GM10847 (cell line): Measurements from ENCODE around the gene MRPL18.

Source experiments
- POLR2A ChIP-seq: IDR thresholded peaks from 2 replicates; pipeline ENCODE4 v1.6.1; 2011; ENCODE audit not compliant: insufficient read length; ENCODE audit errors: extremely low read depth

The MRPL18 gene

DNA sequence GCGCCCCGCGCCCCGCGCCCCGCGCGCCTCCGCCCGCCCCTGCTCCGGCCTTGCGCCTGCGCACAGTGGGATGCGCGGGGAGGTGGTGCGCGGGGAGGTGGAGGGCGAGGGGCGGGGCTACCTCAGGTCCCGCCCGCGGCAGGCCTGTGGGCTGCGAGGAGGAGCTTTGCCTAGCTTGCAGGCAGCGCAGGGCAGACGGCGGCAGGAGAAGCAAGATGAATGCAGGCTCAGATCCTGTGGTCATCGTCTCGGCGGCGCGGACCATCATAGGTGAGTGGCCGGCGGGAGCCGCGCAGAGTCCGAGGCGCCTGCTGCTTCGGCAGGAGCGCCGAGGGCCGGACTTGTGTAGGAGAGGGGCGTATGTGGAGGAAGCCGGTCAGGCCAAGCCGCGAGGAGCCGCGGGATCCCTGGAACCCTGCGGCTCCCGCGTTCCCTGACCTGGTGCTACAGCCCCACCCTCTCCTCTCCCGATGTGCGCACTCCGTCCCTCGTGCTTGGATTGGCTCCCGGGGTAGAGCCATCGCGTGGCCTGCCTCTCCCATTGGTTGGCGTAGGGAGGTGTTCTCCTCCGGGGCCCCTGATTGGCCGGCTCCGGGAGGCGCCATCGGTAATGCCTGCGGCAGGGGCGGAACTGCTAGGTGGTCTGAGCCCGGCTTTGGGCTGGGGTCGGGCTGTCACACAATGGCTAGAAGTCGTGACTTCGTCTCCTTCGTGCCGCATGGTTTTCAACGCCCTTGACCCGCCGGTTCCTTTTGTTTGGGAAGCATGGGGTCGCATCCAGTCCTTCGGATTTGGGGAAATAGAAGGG, 28.2 kb upstream of the MRPL18 start, which contains the start of gene ACAT2:
TSS of gene ACAT2 (plus strand) at position 173 of the 808 bp plus-strand sequence. CDS start at position 216, 43 bp downstream.
- TF ChIP-seq POLR2A = peak; percentile 86

DNA sequence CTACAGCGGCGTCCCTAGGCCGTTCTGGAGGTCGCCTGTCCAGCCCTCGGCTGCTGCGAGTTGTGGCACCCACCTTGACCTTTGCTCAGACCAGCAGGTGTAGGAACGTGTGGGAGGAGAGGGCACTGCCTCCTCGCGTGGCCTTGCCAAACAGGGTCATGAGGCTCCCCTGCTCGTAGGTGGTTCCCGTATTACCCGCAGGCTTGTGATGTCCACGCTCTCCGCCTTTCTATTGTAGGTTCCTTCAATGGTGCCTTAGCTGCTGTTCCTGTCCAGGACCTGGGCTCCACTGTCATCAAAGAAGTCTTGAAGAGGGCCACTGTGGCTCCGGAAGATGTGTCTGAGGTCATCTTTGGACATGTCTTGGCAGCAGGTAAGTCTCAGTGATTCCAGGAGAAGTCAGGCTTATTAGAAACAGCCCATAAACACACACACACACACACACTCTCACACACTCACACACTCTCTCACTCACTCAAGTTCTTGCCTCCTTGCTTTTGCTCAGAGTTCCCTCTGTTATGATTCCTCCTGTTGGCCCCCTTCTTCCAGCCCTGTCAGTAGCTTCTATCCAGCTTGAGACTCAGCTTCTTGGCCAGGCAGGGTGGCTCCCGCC, 27.5 kb upstream of the MRPL18 start:
- TF ChIP-seq POLR2A = no peak

DNA sequence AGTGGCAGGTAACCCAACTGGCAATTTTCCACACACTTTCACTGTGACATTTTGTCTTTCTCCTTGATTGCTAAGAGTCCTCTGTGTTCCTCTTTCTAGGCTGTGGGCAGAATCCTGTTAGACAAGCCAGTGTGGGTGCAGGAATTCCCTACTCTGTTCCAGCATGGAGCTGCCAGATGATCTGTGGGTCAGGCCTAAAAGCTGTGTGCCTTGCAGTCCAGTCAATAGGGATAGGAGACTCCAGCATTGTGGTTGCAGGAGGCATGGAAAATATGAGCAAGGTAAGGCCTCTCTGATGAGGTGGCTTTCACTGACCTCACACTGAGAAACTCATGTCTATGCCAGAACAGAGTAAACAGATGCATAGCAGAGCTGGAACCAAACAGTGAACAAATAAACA, 23.4 kb upstream of the MRPL18 start:
- TF ChIP-seq POLR2A = no peak

DNA sequence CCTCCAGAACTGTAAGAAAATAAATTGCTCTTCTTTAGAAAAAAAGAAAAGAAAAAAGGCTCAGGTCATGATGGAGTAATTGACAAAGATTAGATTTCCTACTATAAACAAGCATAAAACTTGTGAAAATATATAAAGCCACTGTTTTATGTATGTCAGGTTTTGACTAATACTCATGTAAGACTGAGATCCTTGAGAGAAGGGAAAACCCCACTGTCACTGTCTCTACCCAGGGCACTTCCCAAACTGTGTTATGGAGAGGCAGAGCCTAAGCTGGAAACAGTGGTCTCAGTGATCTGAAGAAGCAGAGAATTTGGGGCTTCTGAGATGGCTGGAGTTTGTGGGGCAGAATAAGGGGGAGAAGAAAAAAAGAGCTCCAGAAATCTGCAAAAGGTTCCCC, 20.8 kb upstream of the MRPL18 start:
- no peak for TF ChIP-seq POLR2A

DNA sequence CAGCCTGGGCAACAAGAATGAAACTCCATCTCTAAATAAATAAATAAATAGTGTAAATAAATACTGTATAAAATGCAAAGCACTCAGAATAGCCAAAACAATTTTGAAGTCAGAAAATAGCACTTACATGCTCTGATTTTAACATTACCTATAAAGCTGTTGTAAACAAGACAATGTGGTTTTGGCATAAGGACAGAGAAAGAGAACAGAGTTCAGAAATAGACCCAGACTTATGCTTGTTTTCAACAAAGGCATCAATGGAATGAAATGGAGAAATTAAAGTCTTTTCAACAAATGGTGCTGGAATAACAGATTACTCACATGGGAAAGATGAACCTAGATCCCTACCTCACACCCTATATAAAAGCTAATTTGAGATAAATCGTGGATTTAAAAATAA, 18.1 kb upstream of the MRPL18 start:
- TF ChIP-seq POLR2A = no peak

DNA sequence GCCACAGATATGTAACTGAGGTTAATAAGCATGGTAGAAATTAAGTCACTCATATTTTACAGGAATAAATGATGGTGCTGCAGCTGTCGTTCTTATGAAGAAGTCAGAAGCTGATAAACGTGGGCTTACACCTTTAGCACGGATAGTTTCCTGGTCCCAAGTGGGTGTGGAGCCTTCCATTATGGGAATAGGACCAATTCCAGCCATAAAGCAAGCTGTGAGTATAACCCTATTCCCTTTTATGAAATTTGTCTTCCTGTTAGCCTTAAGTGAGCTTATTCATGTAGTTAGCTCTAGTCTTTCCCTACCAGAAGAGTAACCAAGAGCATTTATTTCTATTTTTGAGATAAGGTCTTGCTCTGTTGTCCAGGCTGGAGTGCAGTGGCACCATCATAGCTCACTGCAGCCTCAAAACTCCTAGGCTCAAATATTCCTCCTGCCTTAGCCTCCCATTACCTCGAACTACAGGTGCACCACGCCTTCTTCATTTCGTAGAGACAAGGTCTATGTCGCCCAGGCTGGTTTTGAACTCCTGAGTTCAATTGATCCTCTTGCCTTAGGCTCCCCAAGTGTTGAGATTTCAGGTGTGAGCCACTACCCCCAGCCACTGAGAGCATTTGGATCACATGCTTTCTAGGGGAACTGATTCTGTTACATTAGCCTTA, 12.9 kb upstream of the MRPL18 start:
- no peak for TF ChIP-seq POLR2A

DNA sequence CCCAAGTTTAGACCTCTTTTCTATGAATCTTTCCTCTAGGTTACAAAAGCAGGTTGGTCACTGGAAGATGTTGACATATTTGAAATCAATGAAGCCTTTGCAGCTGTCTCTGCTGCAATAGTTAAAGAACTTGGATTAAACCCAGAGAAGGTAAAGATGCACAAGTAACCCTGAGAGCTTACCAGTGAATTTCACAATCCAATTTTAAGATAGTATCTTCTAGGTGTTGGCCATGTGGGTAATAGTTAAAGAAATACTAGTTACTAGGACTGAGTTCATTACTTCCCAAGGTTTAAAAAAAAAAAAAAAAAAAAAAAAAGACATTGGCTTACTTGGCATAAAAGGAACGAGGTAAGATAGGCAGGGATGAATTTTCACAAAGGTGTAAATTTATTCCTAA, 12.1 kb upstream of the MRPL18 start:
- TF ChIP-seq POLR2A = no peak

DNA sequence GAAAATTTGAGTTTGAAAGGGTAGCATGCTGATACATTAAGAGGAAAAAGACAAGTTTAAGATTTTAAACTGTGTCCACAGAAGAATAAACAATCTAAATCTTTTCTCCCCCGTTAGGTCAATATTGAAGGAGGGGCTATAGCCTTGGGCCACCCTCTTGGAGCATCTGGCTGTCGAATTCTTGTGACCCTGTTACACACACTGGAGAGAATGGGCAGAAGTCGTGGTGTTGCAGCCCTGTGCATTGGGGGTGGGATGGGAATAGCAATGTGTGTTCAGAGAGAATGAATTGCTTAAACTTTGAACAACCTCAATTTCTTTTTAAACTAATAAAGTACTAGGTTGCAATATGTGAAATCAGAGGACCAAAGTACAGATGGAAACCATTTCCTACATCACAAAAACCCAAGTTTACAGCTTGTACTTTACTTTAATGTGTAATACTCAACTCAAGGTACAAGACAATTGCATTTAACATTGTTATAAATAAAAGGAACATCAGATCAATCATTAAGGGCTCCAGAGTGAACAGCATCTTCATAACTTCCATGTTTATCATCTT, 11.6 kb upstream of the MRPL18 start:
- no peak for TF ChIP-seq POLR2A

DNA sequence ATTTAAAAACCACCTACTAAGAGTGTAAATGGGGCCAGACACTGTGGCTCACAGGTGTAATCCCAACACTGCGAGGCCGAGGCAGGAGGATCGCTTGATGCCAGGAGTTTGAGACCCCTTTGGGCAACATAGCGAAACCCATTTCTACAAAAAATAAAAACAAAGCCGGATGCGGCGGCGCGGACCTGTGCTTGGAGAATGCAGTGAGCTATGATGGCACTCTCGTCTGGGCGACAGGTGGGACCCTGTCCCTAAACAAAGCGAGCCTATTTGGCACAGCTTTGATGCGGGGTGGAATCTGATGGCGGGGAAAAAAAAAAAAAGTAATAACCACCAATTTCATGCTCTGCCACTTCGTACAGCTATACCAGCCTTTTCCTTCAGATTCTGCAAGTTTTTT, 2.0 kb upstream of the MRPL18 start:
- no peak for TF ChIP-seq POLR2A

DNA sequence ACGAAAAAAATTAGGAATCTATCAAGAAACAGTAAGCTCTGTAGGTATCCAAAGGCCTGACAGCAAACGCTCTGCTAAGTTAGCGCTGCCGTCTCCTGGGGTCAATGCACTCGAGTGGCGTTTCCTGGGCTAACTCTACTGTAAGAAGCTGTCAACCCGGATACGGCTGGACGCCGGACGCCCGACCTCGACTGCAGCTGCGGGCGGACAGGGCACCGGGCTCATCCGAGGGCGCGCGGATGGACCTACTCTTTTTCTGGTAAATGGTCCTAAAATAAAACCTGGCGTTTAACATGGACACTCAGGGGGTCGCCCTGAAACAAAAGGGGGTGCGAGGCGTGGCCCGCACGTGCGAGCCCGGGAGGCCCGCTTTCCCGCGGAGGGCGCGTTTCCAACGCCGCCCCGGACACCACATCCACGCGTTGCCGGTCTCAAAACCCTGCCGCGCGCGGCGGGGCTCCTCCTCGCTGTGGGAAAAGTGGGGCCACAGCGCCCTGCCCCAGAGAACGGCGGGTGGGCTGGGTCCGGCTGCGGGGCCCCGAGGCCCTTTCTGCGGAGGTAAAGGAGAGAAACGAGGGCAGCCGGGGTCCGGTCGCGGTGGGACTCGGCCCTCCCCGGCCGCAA, 1.4 kb upstream of the MRPL18 start:
- TF ChIP-seq POLR2A = no peak

DNA sequence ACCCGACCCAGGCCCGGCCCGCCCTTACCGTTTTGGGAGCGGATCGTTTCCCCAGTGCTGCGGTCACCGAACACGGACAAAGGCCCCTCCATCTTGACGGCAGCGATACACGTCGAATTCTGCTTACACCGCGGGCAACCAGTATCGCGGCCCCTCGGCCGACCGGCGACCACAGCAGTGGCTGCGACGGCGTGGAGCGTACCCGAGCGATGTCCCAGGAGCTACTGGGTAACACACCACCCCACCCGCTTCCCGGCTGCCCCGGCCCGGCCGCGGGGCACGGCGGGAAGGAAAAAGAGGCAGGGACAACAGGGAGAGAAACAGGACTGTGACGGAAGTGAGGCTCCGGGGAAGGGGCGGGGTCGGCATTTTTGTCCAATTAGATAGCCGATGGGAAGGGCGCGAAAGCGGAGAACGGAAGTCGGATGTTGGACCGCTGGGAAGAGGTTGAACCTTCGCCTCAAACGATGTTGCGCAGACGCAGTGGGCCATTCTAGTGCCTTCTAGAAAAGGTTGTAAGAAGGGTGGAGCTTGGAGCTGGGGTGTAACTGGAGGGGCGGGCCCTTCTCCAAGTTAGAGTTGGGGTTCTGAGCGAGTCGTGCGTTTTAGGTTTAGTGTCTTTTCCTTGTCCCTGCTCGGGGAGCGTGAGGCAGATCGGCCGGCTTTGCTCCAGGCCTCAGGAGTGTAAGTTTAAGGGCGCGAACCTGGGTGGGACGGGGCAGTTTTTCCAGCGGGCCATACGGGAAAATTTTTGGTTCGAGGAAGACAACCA, 704 bp upstream of the MRPL18 start, which contains the start of gene TCP1:
TSS of gene TCP1 (minus strand) at position 226 of the 772 bp plus-strand sequence. CDS start at position 92, 134 bp downstream.
- TF ChIP-seq POLR2A = peak; percentile 93

DNA sequence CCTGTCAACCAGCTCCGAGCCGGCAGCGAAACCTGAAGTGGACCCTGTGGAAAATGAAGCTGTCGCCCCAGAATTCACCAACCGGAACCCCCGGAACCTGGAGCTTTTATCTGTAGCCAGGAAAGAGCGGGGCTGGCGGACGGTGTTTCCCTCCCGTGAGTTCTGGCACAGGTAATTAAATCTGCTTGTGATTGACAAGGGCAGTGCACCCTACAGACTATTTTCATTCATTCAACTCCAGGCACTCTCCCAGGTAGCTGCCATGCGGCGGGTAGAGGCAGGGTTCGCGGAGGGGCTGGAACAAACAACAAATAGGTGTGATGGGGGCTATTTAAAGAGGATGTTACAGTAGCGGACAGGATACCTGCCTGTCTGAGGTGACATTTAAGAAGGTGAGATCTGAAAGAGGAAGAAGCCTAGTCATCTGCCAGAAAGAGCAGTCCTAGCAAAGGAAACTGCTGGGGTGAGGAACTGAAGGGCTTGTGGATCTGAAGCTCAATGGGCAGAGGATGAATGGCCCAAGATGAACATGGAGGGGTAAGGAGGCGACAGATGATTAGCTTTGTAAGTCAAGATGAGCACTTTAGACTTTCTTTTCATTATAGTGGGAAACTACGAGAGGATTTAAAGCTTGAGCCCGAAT, 810 bp downstream of the MRPL18 start:
- TF ChIP-seq POLR2A = no peak

DNA sequence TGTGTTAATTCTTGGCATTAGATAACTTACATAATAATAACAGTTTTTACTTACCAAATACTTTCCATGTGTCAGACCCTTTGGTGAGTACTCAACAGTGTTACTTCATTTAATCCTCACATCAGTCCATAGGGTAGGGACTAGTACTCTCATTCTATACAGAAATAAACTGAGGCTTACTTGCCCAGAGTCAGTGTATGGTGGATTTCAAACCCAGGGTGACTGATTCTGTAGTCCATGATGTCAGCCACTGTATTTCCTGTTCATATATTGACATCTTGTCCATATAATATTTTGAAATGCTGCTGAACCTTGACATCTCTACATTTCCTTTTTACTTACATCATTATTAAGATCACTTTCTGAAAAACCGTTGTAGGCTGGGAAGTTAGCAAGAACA, 7.3 kb downstream of the MRPL18 start:
- no peak for TF ChIP-seq POLR2A
